HFFc6 (cell line): ENCODE measurements around the gene APEH. TPM values are rescaled to one million over a fixed set of nuclear protein-coding genes. Genes with fewer than 3 reads are reported as not detected.

Source experiments
- DNase-seq: peaks from one replicate; pipeline ENCODE4 v3.0.0-alpha.2; 2018
- H3K27ac Mint-ChIP-seq: 2 replicates; pipeline ENCODE4 v1.8.0; 2020; ENCODE audit warnings: mild to moderate bottlenecking, mixed read lengths
- H3K27me3 Mint-ChIP-seq: 2 replicates; pipeline ENCODE4 v1.8.0; 2021; ENCODE audit warnings: mild to moderate bottlenecking, moderate library complexity, mixed read lengths; ENCODE audit not compliant: insufficient read depth
- H3K36me3 Mint-ChIP-seq: 2 replicates; pipeline ENCODE4 v1.8.0; 2021; ENCODE audit warnings: low read depth, mixed read lengths
- H3K4me1 Mint-ChIP-seq: 2 replicates; pipeline ENCODE4 v1.8.0; 2020; ENCODE audit warnings: low read depth, mixed read lengths
- H3K4me3 Mint-ChIP-seq: 2 replicates; pipeline ENCODE4 v1.8.0; 2020; ENCODE audit warnings: mild to moderate bottlenecking, moderate library complexity, mixed read lengths
- H3K9me3 Mint-ChIP-seq: 2 replicates; pipeline ENCODE4 v1.8.0; 2020; ENCODE audit warnings: mild to moderate bottlenecking, mixed read lengths
- CTCF ChIP-seq: fragments of 200-600 bp; sonication (generic); IDR thresholded peaks from 2 replicates; pipeline ENCODE4 v1.5.0; 2021; ENCODE audit warnings: antibody characterized with exemption, mild to moderate bottlenecking
- total RNA-seq, 6 experiments: library from RNA; stranded (reverse); fragmentation: NEBNext Ultra II Directional; extraction: Animal tissue kit (Norgen Biotek cat#: 25700); gene quantifications; 2 replicates in 1 of 6; 3 replicates in 5 of 6; pipeline ENCODE4 v1.2.3, GENCODE V29; 2021

The APEH gene
- total RNA-seq, 6 experiments from 2014 or later: 98.5 to 126 (median 112) TPM

- Mint-ChIP-seq H3K27me3 (peaks cover 39% of the 10 kb centered on the region), H3K27ac (no peak overlapping the region), H3K36me3 (no peaks in the 10 kb centered on the region), H3K4me3 (no peak overlapping the region), H3K9me3 (no peaks in the 10 kb centered on the region), H3K4me1 (no peaks in the 10 kb centered on the region)
- no peak for TF ChIP-seq CTCF
- DNase-seq: no peak
These were observed 19.9 kb upstream of the APEH start for GRCh38 chr3:49654176-49654825.

- DNase-seq: no peak
- Mint-ChIP-seq H3K27me3 (peaks cover 39% of the 10 kb centered on the region), H3K27ac (no peak overlapping the region), H3K9me3 (no peaks in the 10 kb centered on the region), H3K4me3 (no peak overlapping the region), H3K36me3 (no peaks in the 10 kb centered on the region), H3K4me1 (no peaks in the 10 kb centered on the region)
- TF ChIP-seq CTCF: no peak
These were observed 19.1 kb upstream of the APEH start for GRCh38 chr3:49654955-49655556.

- Mint-ChIP-seq H3K4me3 (no peak overlapping the region), H3K27me3 (peaks cover 39% of the 10 kb centered on the region), H3K4me1 (no peaks in the 10 kb centered on the region), H3K36me3 (no peaks in the 10 kb centered on the region), H3K9me3 (no peaks in the 10 kb centered on the region), H3K27ac (no peak overlapping the region)
- no peak for TF ChIP-seq CTCF
- no peak for DNase-seq
These were observed 18.3 kb upstream of the APEH start for GRCh38 chr3:49655731-49656285.

- Mint-ChIP-seq H3K4me1 (no peaks in the 10 kb centered on the region), H3K36me3 (no peaks in the 10 kb centered on the region)
- DNase-seq: no peak
These were observed 17.5 kb upstream of the APEH start for GRCh38 chr3:49656541-49657112.

More at GRCh38 chr3:49656541-49657112, 17.5 kb upstream of the APEH start:
- no peaks in the 10 kb centered on the region for H3K9me3 Mint-ChIP-seq
- no peak for TF ChIP-seq CTCF
- no peak overlapping the region for H3K27ac Mint-ChIP-seq
- no peak overlapping the region for H3K4me3 Mint-ChIP-seq
- peaks cover 35% of the 10 kb centered on the region for H3K27me3 Mint-ChIP-seq
